ENCODE data around the gene LMX1B.

LMX1B gene

GRCh38 chr9:126618585-126619360, 5.0 kb downstream of the LMX1B start:
- no peak for DNase-seq

GRCh38 chr9:126619361-126620135, 5.8 kb downstream of the LMX1B start:
- DNase-seq, result no peak

- no peak for DNase-seq
These were observed 6.8 kb downstream of the LMX1B start for GRCh38 chr9:126620478-126620877.

GRCh38 chr9:126621061-126621918, 7.6 kb downstream of the LMX1B start:
- DNase-seq, result no peak

GRCh38 chr9:126621919-126622735, 8.4 kb downstream of the LMX1B start:
- DNase-seq, result no peak

GRCh38 chr9:126623314-126623666, 9.6 kb downstream of the LMX1B start:
- DNase-seq, result no peak

- DNase-seq, result no peak
These were observed 10.1 kb downstream of the LMX1B start for GRCh38 chr9:126623667-126624478.

- DNase-seq, result no peak
These were observed 10.7 kb downstream of the LMX1B start for GRCh38 chr9:126624479-126624826.

GRCh38 chr9:126624912-126625311, 11.2 kb downstream of the LMX1B start:
- DNase-seq, result no peak

- DNase-seq, result no peak
These were observed 11.8 kb downstream of the LMX1B start for GRCh38 chr9:126625329-126626126.

GRCh38 chr9:126626127-126626925, 12.6 kb downstream of the LMX1B start:
- no peak for DNase-seq

GRCh38 chr9:126626926-126627233, 13.2 kb downstream of the LMX1B start:
- DNase-seq, result no peak

- DNase-seq, result no peak
These were observed 14.4 kb downstream of the LMX1B start for GRCh38 chr9:126628146-126628545.

GRCh38 chr9:126628969-126629674, 15.4 kb downstream of the LMX1B start:
- no peak for DNase-seq

- DNase-seq, result no peak
These were observed 16.9 kb downstream of the LMX1B start for GRCh38 chr9:126630458-126631237.

- DNase-seq, result no peak
These were observed 17.5 kb downstream of the LMX1B start for GRCh38 chr9:126631254-126631653.

GRCh38 chr9:126633881-126634558, 20.3 kb downstream of the LMX1B start:
- no peak for DNase-seq

GRCh38 chr9:126635061-126635460, 21.3 kb downstream of the LMX1B start:
- DNase-seq, result no peak
